Stimulated activated CD8-positive, alpha-beta memory T cell treated with anti-CD3 and anti-CD28 coated beads, Interleukin-12 subunit alpha, Interleukin-12 subunit beta, amount 100 ng/mL, for 24 hours (primary cell): Measurements from ENCODE around the gene TMPRSS4.

ENCODE experiments used
- DNase-seq: peaks from one replicate; pipeline ENCODE4 v3.0.0-alpha.2; 2020; ENCODE audit errors: extremely low read depth

TMPRSS4 gene, protein sequence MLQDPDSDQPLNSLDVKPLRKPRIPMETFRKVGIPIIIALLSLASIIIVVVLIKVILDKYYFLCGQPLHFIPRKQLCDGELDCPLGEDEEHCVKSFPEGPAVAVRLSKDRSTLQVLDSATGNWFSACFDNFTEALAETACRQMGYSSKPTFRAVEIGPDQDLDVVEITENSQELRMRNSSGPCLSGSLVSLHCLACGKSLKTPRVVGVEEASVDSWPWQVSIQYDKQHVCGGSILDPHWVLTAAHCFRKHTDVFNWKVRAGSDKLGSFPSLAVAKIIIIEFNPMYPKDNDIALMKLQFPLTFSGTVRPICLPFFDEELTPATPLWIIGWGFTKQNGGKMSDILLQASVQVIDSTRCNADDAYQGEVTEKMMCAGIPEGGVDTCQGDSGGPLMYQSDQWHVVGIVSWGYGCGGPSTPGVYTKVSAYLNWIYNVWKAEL

DNA sequence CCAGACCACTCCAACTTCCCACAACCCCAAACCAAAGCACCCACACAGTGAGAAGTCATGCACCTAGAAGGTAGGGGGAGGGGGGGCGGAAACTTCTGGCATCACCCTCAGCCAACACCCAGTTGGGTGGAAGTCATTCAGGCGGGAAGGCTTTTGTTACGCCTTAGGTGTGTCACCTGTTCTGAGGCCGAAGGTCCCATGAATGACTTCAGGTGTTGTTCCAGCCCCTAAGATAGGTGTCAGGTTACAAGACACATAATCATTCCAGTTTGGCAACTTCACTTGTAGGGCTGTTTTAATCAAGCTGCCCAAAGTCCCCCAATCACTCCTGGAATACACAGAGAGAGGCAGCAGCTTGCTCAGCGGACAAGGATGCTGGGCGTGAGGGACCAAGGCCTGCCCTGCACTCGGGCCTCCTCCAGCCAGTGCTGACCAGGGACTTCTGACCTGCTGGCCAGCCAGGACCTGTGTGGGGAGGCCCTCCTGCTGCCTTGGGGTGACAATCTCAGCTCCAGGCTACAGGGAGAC lies at the start of gene TMPRSS4:
TSS of gene TMPRSS4 (plus strand) at position 325 of the 528 bp plus-strand sequence. CDS start 225 bp downstream, outside the sequence.
- DNase-seq, result no peak

DNA sequence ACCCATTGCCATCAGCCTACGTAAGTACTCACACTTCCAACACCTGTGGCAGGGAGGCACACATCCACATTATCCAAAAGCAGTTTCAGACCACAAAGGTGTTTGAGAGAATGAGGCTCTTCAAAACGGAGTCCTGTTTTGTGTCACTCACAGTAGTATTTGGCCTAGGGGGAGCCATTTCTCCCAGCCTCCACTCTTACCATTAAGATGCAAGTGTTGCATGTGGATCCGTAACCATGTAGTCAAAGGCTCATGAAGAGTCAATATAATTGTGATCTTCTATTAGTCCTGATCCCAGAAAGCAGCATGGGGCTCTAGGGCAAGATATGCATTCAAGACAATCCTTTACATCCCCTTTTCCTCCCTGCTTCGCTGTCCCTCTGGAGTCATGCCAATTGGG lies 49.2 kb upstream of the TMPRSS4 start:
- no peak for DNase-seq

DNA sequence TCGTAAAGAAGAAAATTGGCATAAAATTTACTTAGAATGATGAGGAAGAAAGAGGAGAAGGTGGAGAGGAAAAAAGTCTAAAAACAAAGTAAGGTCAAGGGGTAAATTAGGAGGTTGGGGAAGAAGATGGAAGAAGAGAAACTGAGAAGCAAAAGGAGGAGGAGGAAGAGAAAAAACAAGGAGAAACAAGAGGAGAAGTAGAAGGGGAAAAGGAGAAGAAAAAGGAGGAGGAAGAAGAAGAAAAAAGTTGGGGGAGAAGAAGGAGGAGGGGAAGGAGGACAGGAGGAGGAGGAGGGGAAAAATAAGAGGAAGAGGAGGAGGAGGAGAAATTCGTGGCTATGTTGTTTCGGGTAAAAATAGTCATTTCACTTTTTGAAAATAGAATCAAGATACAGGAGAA lies 48.3 kb upstream of the TMPRSS4 start:
- DNase-seq, result no peak

DNA sequence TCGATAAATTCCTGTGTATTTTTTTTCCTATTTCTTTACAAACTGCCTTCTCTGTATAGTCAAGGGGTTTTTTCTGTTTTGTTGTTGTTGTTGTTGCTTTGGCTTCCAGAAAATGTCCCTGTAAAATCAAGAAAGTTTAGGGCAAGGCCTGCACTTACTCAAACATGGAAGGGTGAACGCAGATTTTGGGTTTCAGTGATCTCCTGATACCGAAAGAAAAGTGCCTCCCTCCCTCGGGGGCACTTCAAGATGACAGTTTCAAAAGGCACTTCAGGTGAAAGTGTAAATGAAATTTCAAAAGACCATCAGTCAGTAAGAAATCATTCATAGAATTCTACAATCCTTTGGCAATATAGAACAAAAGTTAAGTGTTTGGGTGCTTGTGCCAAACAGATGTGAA lies 43.4 kb upstream of the TMPRSS4 start:
- no peak for DNase-seq

DNA sequence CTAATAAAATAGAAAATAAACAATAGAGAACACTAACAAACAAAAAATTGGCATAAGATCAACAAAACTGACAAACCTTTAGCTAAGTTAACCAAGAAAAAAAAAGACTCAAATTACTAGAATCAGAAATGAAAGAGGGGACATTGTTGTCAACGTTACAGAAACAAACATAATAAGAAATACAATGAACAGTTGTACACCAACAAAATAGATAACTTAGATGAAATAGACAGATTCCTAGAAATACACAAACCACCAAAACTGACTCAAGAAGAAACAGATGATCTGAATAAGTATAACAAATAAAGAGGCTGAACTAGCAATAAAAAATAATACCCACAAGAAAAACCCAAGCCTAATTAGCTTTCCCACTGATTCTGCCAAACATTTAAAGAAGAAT lies 34.7 kb upstream of the TMPRSS4 start:
- no peak for DNase-seq

DNA sequence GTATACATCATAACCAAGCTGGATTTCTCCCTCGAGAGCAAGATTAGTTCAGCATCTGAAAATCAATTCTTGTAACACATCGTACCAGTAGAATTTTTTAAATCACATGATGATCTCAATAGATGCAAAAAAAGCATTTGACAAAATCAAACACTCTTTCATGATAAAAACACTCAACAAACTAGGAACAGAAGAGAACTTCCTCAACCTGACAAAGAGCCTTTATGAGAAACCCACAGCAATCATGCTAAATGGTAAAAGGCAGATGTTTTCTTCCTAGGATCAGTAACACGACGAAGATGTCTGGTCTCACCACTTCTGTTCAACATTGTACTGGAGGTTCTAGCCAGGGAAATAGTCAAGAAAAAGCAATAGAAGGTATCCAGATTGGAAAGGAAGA lies 34.1 kb upstream of the TMPRSS4 start:
- no peak for DNase-seq

DNA sequence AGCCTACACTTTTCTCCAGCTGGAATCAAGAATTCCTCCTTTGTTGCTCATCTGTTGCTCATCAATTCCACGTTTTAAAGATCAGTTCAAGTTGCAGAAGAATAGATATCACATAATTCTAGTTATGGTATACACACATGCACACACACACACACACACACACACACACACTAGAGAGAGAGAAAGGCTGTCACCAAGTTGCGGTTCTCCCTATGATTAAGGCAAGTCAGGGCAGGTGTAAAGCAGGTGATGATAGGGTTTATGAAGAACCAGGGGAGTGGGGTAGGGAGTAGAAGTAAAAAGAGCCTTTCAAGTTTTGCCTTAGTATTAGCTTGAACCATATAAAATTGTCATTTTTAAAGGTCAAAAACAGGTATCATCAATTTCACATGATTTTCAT lies 31.7 kb upstream of the TMPRSS4 start:
- no peak for DNase-seq

DNA sequence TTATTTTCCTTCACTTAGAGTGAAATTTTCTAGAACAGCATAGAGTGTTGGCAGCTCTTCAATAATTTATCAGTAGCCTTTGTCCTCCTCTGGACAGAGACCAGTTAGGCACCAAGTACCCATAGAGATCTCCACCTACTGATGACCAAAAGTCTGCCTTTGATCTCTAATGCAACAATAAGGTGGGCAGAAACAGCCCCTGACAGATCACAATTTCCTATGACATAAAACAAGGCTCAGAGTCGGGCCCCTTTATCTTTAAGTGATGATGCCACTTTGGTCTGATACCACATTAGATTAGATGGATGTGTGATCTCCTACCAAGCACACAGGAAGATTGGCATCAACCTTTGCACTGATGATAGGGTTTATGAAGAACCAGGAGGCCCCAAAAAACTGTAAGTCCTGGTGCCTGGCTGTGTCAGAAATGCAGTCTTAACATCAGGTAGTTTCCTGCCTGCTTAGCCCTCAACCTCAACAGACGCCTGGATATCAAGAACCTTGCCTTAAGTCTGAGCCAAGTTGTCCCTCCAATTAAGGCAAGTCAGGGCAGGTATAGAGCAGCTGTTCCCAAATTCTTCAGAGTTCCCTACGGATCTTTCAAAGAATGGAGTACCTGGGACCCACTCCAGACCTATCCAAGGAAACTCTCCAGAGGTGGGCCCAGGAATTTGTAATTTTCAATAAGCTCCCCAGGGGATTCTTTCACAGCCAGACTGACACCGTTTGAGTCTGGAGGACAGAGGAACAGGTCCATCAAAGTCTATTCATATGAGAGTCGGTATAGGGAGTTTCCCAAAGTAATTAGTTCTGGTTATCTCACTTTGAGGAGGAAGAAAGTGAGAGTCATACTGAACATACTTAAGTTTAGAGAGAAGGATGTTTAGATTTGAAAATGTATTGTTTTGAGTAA lies 30.6 kb upstream of the TMPRSS4 start:
- no peak for DNase-seq

DNA sequence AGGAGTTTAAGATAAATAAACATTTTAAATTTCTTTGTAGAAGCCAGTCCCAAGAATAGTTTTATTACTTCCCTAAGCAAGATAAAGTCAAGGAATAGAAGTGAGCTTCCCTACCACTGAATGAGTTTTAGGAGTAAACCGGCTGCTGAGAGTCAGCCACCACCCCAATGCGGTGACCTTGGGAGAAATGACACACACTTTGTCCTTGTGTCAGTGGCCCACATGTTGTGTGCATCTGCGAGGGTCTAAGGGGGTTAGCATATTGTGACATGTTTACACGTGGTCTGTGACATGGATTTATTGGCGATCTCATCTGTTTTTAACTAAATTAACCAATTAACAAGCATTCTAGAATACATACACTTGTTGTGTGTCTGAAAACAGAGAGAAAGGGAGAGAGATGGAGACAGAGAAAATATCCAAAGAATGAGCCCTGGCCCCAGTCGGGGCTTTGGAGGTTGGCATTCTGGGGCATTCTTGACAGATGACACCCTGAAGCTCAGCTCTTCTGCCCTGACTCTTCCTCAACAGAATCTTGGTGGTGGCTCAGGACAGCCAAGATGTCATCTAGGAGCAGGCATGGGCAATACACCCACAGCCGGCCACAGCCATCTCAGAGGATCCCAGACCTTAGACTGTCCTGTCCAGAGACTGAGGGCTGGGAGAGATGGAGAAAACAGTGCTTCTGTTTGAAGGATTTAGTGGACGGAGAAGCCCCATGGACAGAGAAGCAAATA lies 29.7 kb upstream of the TMPRSS4 start:
- no peak for DNase-seq

DNA sequence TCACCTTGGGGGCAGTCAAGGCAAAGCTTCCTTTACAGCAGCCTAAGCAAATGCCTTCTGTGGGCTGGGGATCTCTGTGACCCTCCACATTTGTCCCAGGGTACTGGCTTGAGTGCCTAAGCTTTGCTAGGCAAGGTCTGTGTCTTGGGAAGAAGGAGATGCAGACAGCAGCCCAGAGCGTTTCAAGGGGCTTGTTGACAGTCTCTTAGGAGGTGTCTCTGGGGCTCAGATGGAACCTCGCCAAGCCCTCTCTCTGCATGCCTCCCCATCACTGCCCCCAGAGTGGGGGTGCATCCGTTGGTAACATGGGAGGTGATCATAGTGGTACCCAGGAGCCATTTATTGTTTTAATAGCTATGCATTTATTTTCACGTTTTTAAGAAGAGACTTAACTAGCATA lies 29.1 kb upstream of the TMPRSS4 start:
- DNase-seq, result no peak

DNA sequence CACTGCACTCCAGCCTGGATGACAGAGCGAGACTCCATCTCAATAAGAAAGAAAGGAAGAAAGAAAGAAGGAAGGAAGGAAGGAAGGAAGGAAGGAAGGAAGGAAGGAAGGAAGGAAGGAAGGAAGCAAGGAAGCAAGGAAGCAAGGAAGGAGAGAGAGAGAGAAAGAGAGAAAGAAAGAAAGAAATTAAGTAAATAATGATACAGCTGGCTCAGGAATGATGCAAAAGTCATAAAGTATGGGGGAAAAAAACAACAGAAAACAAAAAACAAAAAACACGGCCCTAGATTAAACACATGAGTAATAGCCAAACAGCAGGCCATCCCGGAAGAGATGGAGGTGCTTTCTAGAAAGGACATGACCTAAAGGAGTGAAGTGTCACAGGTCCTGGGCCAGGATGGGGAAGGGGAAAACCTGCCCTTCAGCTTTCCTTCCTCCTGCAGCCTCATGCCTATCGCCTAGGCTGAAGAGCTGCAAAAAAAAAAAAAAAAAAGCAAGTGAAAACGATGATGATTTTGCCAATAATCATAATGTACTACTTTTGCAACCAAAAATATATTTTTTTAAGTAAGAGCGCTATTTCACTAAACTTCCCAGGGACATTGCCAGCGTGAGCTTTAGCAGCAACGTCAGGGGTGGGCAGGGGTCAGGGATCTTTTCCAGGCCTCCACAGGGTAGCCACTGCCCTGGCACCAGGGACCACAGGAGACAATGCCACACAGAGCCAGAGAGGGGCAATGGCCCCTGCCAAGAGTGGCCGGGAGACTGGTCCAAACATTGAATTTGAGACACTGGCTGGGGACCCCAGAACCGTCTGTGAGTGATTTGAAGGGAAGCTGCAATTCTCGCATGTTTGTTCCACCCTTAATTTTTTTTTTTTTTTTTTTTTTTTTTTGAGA lies 28.2 kb upstream of the TMPRSS4 start:
- no peak for DNase-seq

DNA sequence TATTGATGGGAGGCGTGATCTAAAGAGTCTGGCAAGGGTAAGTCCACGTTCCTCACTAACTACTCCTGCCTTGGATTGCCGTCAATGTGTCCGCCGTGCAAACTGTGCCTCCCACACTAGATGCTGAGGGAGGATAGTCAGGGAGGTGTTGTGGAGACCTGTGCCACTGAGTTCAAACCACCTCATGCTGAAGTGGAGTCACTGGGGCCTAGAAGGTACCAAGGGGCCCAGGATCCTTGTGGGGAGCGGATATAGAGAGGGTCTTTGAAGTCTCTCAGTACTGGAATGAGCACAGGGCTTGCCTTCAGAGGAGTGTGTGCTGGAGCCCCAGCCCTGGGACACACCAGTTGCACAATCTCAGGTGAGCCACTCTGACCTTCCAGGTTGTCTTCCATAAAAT lies 27.1 kb upstream of the TMPRSS4 start:
- no peak for DNase-seq

DNA sequence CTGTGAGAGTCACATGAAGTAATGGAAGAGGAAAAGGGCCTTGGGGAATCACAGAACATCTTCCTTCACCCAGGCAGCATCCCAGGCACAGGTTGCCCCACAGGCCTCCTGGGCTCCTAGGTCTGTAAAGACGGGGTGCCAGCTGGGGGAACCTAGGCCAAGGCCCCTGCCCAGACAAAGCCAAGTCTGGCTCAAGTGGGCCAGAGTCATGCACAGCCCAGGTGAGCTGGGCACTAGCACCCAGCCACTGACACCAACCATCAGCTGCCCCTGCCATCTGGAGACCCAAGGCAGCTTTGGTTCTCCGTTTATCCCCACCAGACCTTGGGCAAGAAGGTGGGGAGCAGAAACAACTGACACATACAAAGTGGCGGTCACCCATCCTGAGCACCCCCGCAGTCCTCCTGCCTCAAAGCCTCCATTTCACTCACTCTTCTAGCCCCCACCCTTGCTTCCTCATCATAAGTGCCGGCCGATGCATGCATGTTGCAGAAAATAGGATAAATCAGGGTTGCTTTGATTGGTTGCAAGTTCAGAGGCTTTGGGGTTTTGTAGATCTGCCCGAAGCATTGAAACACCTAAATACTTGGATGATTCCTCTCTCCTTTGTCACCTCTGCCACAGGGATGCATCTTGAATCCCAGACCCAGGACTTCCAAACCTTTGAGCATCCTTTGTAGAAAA lies 26.5 kb upstream of the TMPRSS4 start:
- DNase-seq, result no peak

DNA sequence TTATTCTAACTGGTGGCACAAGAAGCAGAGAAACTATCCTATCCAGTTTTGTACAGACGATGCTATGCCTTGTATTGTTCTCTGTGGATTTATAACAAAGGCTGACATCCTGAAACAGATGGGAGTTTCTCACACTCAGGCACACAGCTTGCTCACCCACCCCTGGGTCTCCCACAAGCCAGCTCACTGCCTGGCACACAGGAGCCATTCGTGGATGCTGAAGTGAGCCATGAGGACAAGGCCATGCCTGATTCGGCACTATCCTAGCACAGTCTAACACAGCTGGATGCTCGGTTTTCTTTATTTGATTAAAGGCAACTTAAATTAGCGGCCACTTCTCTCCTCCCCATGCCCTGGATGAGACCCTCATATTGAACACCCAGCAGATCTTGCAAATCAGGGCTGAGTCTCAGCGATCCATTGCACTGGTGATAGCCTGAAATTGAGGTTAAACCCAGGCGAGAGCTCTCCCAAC lies 25.7 kb upstream of the TMPRSS4 start:
- DNase-seq, result no peak

DNA sequence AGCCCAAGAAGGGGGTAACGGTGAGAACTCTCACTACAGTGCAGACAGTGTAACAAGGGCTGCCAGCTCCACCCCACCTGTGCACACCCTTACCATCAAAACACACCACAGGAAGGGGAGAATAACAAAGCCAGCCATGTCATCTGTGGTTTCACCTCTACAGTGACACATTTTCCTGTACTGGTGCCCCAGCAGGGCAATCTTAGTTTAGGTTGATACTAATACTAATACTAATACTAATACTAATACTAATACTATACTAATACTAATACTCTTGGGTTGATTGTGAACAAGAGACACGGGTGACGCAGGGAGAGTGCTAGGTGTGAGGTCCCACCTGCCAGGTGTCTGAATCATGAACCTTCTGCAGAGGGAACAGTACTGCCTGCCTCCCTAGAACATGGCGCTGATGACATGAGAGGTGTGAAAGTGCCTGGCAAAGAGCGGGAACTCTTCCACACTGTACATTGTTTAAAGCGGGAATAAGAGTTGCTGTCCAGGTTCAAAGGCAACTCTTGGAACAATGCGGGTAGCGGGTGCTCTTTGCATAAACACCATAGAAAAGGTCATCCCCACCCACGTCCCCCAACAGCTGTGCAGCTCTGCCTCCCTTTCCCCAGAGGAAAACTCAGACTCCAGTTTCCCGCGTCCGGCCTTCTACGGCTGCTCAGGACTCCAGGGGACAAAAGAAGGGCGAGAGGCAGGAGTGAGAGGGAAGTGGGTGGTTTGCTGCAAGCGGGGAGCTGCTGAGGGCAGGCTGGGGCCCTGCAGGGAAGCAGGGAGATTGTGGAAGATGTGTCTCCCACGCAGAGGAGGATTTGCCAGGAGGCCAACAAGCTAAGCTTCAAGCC lies 25.0 kb upstream of the TMPRSS4 start:
- DNase-seq, result no peak

DNA sequence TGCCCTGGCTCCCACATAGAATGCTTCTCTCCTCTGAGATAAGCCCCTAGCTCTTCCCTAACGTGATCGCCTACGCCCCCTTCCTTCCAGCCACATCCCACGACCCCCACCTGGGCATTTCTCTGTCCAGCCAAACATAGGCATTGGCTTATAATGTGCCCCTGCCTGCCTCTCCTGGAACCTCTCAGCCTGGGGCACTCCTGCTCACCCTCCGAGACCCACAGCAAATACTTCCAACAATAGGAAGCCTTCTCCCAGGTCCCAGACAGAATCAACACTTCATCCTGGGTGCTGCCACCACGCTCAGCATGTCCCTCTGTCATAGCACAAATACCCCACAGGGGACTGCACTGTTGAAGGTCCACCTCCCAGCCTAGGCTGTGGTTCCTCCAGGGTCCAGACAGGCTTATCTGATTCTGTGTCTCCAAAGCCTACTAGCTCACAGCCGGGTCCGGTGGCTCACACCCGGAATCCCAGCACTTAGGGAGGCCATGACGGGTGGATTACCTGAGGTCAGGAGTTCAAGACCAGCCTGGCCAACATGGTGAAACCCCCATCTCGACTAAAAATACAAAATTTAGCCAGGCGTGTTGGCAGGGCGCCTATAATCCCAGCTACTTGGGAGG lies 24.2 kb upstream of the TMPRSS4 start:
- no peak for DNase-seq

DNA sequence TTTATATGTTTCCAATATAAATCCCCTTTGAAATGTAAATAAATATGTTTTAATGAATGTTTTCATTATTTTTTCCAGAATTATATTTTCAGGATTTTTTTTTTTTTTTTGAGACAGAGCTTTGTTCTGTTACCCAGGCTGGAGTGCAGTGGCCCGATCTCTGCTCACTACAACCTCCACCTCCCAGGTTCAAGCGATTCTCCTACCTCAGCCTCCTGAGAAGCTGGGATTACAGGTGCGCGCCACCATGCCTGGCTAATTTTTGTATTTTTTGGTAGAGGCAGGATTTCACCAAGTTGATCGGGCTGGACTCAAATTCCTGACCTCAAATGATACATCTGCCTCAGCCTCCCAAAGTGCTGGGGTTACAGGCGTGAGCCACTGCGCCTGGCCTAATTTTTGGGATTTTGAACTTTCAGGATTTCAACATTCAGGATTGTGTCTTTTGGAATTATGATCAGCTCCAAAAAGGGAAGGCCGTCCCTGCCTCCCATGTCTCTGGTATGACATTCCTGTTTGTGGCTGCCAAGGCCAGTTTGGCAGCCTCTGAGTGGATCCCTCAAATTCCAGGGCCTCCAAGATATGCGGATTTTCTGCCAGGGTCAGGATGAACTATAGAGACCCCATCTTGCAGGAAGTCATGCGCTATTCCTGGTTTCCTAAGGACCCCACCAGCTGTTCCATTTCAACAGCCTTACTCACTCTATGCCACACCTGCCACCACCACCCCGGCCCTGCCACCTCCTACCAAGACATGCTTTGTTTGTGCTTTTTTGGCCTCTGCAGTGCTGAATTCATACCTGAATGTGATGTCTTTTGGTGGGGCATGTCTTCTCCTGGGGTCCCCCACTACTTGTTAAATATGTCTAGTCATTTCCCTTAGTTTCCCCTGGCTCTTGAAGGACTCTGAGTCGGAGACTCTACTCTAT lies 21.9 kb upstream of the TMPRSS4 start:
- DNase-seq, result no peak

DNA sequence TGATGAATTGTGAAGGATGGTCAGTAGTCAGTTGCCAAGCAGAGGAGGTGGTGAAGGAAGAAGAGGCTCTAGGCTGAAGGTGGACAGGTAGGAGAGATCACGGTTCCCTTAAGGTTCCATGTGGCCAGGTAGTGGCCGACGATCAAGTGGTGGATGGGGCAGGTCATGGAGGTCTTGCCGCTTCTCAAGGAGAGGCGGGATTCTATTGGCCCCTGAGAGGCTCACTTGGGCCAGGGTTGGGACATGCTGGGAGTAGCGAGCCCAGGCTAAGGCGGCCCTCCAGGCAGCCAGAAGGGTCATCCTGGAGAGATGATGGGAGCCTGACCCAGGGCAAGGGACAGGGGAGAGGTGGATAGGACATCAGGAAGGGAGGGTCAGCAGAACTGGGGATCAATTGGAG lies 20.9 kb upstream of the TMPRSS4 start:
- DNase-seq, result no peak
